ENCODE measurements around the gene PTPN4.

The PTPN4 gene

DNA sequence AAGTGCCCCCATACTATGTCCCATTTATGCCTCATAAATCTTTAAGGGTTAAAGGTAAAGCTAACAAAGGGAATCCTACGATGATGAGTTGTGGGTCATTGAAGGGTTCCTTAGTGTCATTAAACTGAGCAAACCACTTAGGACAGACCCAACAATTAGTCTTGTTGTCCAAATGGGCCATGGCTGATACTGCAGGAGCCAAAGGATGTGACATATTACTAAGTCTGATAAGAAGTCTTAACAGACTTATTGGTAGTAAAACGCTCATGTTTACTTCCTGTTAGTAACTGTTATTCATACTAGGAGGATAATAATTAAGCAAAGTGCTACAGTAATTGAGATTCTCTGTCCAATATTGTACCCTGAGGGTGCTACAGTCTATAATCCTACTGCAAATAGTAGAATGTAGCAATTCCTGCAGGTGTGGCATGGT, 96.8 kb downstream of the PTPN4 start:
- TF ChIP-seq, protein P1, sequence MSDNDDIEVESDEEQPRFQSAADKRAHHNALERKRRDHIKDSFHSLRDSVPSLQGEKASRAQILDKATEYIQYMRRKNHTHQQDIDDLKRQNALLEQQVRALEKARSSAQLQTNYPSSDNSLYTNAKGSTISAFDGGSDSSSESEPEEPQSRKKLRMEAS (IDR thresholded peaks at IDR 0.05), result no peak
- TF ChIP-seq TCF12 (IDR thresholded peaks at IDR 0.05; ENCODE audit: low read depth) (no peak), RAD21 (IDR thresholded peaks at IDR 0.05; ENCODE audit: low read depth) (no peak), EGR1 (IDR thresholded peaks at IDR 0.05) (no peak)

- TF ChIP-seq TEAD4 (IDR thresholded peaks at IDR 0.05), result no peak
- no peak for TF ChIP-seq YY1 (IDR thresholded peaks at IDR 0.05; ENCODE audit: low read depth)
- TF ChIP-seq ZBTB7A (IDR thresholded peaks at IDR 0.05; ENCODE audit: low read depth), result no peak
- TF ChIP-seq TAF1 (IDR thresholded peaks at IDR 0.05; ENCODE audit: low read depth), result no peak
- TF ChIP-seq CREB1 (IDR thresholded peaks at IDR 0.05; ENCODE audit: low read depth), result no peak
- TF ChIP-seq, protein P1 (IDR thresholded peaks at IDR 0.05), result no peak
- no peak for TF ChIP-seq FOXM1 (IDR thresholded peaks at IDR 0.05; ENCODE audit: borderline replicate concordance, low read depth)
- TF ChIP-seq TCF12 (IDR thresholded peaks at IDR 0.05; ENCODE audit: low read depth), result no peak
- TF ChIP-seq EP300 (IDR thresholded peaks at IDR 0.05; ENCODE audit: borderline replicate concordance), result no peak
- TF ChIP-seq RAD21 (IDR thresholded peaks at IDR 0.05; ENCODE audit: low read depth), result no peak
- no peak for TF ChIP-seq CEBPB (IDR thresholded peaks at IDR 0.05)
- TF ChIP-seq USF1 (IDR thresholded peaks at IDR 0.05), result no peak
- no peak for TF ChIP-seq NFIC (IDR thresholded peaks at IDR 0.05)
- TF ChIP-seq EGR1 (IDR thresholded peaks at IDR 0.05), result no peak
- no peak for TF ChIP-seq REST (IDR thresholded peaks at IDR 0.05; ENCODE audit: low read depth)
These were observed 98.0 kb downstream of the PTPN4 start for GRCh38 chr2:119857742-119858141.

- no peak for TF ChIP-seq TCF12 (IDR thresholded peaks at IDR 0.05; ENCODE audit: low read depth)
- no peak for TF ChIP-seq USF1 (IDR thresholded peaks at IDR 0.05)
- no peak for TF ChIP-seq RAD21 (IDR thresholded peaks at IDR 0.05; ENCODE audit: low read depth)
- TF ChIP-seq TEAD4 (IDR thresholded peaks at IDR 0.05), result no peak
- no peak for TF ChIP-seq EGR1 (IDR thresholded peaks at IDR 0.05)
- TF ChIP-seq CREB1 (IDR thresholded peaks at IDR 0.05; ENCODE audit: low read depth), result no peak
- TF ChIP-seq REST (IDR thresholded peaks at IDR 0.05; ENCODE audit: low read depth), result no peak
- no peak for TF ChIP-seq ZBTB7A (IDR thresholded peaks at IDR 0.05; ENCODE audit: low read depth)
These were observed 99.8 kb downstream of the PTPN4 start for GRCh38 chr2:119859528-119859927.

- TF ChIP-seq TAF1 (IDR thresholded peaks at IDR 0.05; ENCODE audit: low read depth) (no peak), RAD21 (IDR thresholded peaks at IDR 0.05; ENCODE audit: low read depth) (no peak), CEBPB (IDR thresholded peaks at IDR 0.05) (no peak), EP300 (IDR thresholded peaks at IDR 0.05; ENCODE audit: borderline replicate concordance) (no peak), USF1 (IDR thresholded peaks at IDR 0.05) (no peak), YY1 (IDR thresholded peaks at IDR 0.05; ENCODE audit: low read depth) (no peak), FOXM1 (IDR thresholded peaks at IDR 0.05; ENCODE audit: borderline replicate concordance, low read depth) (no peak), NFIC (IDR thresholded peaks at IDR 0.05) (no peak), ZBTB7A (IDR thresholded peaks at IDR 0.05; ENCODE audit: low read depth) (no peak), REST (IDR thresholded peaks at IDR 0.05; ENCODE audit: low read depth) (no peak), TEAD4 (IDR thresholded peaks at IDR 0.05) (no peak), TCF12 (IDR thresholded peaks at IDR 0.05; ENCODE audit: low read depth) (no peak)
- TF ChIP-seq, protein P1 (IDR thresholded peaks at IDR 0.05), result no peak
These were observed 101.2 kb downstream of the PTPN4 start for GRCh38 chr2:119860924-119861323.
